KBM-7 (cell line): ENCODE measurements around the gene ADARB2.
"Not testable (repeated sequence)": the region's sequence is repeated elsewhere in the genome, so short reads cannot be mapped to it uniquely, and the experiment has no call there.

ENCODE experiments used
- DNase-seq: peaks from one replicate; pipeline ENCODE4 v3.0.0-alpha.2; 2015
- in situ Hi-C: fragments of 300-500 bp; cut with MboI; formaldehyde crosslinking; loops from 2 replicates; pipeline ENCODE4 v1.14.3; 2020; ENCODE audit warnings: low sequenced_read_pairs, low pct_unique_long_range_greater_than_20kb, mixed read lengths

The ADARB2 gene

GRCh38 chr10:1232164-1232911 is 505.0 kb downstream of the ADARB2 start:
- DNase-seq: no peak
- in situ Hi-C loops: no loop called here

GRCh38 chr10:1230592-1231275 is 506.6 kb downstream of the ADARB2 start:
- in situ Hi-C loops: no loop called here
- DNase-seq: no peak

GRCh38 chr10:1230138-1230537 is 507.2 kb downstream of the ADARB2 start:
- no peak for DNase-seq
- in situ Hi-C loops: no loop called here

GRCh38 chr10:1229574-1229973 is 507.8 kb downstream of the ADARB2 start:
- in situ Hi-C loops: no loop called here
- DNase-seq: no peak

- in situ Hi-C loops: no loop called here
- no peak for DNase-seq
Measured at GRCh38 chr10:1229116-1229515, 508.2 kb downstream of the ADARB2 start.

- no peak for DNase-seq
- in situ Hi-C loops: no loop called here
Measured at GRCh38 chr10:1228467-1228975, 508.8 kb downstream of the ADARB2 start.

- no peak for DNase-seq
- in situ Hi-C loops: no loop called here
Measured at GRCh38 chr10:1227510-1228402, 509.6 kb downstream of the ADARB2 start.

GRCh38 chr10:1226907-1227306 is 510.4 kb downstream of the ADARB2 start:
- in situ Hi-C loops, DNase-seq: not testable (repeated sequence)

GRCh38 chr10:1219874-1220273 is 517.5 kb downstream of the ADARB2 start:
- in situ Hi-C loops, DNase-seq: not testable (repeated sequence)

- in situ Hi-C loops: no loop called here
Measured at GRCh38 chr10:1217661-1218060, 519.7 kb downstream of the ADARB2 start.

GRCh38 chr10:1217237-1217587 is 520.1 kb downstream of the ADARB2 start:
- no peak for DNase-seq
- in situ Hi-C loops: no loop called here

More at GRCh38 chr10:1217661-1218060, 519.7 kb downstream of the ADARB2 start:
- no peak for DNase-seq

GRCh38 chr10:1216574-1217236 is 520.6 kb downstream of the ADARB2 start:
- DNase-seq: no peak
- in situ Hi-C loops: no loop called here

GRCh38 chr10:1215862-1216573 is 521.3 kb downstream of the ADARB2 start:
- in situ Hi-C loops: no loop called here

GRCh38 chr10:1214882-1215540 is 522.3 kb downstream of the ADARB2 start:
- in situ Hi-C loops: no loop called here
- no peak for DNase-seq

More at GRCh38 chr10:1215862-1216573, 521.3 kb downstream of the ADARB2 start:
- no peak for DNase-seq

GRCh38 chr10:1214071-1214675 is 523.2 kb downstream of the ADARB2 start:
- in situ Hi-C loops: no loop called here
- DNase-seq: no peak

- in situ Hi-C loops: no loop called here
- DNase-seq: no peak
Measured at GRCh38 chr10:1213252-1214070, 523.9 kb downstream of the ADARB2 start.
